Measurements from ENCODE around the gene ABHD17A. TPM values are rescaled to one million over a fixed set of nuclear protein-coding genes. Genes with fewer than 3 reads are reported as not detected.

ABHD17A gene
- total RNA-seq: 131 and 133 TPM in 2 replicates

DNA sequence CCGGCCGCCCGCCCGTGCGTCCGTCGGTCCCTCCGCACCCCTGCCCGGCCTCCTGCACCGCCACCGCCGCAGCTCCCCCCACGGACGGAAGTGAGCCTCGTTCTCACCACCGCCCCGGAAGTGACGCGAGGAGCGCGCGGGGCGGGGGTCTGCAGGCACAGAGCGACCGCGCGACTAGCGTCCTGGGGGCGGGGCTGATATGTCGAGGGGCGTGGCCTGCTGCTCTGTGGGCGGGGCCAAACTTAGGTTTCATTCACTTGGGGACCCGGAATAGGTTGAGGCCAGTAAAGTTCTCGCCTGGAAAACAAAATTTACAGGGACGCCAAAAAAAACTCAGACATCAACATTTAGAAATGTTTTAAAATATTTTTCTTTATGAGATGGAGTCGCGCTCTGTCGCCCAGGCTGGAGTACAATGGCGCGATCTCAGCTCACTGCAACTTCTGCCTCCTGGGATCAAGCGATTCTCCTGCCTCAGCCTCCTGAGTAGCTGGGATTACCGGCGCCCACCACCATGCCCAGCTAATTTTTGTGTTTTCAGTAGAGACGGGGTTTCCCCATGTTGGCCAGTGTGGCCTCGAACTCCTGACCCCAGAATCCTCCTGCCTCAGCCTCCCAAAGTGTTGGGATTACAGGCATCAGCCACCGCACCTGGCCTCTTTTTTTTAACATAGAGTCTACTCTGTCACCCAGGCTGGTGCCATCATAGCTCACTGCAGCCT, at the start of gene ABHD17A:
Gene ABHD17A, minus strand, starts transcription at position 99 of the 722 bp plus-strand sequence. CDS start 3,930 bp downstream, outside the sequence.

DNA sequence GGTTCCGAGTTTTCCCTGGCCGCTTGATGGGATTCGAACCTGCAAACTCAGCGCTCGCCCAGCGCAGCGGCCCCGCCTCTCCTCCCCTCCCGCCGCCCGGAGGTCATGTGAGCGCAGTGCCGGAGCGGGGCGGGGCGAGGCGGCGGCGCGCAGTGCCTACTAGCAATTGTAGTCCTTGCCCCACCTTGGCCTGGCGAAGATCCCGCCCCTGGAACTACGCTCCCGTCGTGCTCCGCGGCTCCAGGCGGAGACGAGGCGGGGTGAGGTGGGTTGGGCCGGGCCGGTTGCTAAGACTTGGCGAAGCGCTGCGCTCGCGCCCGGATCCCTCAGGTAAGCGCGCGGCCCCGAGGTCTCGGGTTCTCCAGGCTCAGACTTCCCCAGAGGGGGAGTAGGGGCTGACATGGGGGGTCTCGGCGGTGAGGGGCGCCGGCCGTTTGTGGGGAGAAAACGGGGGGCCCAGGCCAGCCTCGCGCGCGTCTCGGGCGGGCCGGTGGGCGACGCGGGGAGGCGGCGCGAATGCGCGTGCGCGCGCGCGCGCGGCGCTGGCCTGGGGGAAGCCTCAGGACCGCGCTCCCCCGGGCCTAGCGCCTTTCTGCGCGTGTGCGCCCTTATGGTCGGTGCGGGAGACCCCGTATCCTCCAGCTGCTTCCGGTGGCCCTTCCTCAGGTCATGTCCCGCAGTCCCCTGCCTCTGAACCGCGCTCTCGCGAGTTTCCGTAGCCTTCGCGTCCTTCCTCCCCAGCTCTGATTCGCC, 20.0 kb upstream of the ABHD17A start, which contains the start of the genes ADAT3 and SCAMP4:
Gene ADAT3, plus strand, starts transcription at position 290 of the 753 bp plus-strand sequence. CDS start 6,649 bp downstream, outside the sequence.
Gene SCAMP4, plus strand, starts transcription at position 290 of the 753 bp plus-strand sequence. CDS start 9,621 bp downstream, outside the sequence.

DNA sequence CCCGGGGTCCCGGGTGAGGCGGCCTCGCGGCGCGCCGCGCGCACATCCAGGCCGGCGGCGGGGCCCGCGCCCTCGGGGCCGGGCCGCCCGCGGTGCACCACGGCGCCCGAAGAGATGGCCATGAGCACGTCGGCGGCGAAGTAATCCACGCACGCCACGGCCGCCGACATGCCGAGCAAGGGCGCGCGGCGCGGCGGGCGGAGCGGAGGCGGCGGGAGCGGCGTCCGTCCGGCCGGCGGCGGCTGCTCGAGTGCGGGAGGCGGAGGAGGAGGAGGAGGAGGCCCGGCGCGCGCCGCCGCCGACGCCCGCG, 22.0 kb downstream of the ABHD17A start, which contains the start of gene KLF16:
Gene KLF16, minus strand, starts transcription at position 252 of the 310 bp plus-strand sequence. Its CDS starts 82 bp downstream, at position 170.

DNA sequence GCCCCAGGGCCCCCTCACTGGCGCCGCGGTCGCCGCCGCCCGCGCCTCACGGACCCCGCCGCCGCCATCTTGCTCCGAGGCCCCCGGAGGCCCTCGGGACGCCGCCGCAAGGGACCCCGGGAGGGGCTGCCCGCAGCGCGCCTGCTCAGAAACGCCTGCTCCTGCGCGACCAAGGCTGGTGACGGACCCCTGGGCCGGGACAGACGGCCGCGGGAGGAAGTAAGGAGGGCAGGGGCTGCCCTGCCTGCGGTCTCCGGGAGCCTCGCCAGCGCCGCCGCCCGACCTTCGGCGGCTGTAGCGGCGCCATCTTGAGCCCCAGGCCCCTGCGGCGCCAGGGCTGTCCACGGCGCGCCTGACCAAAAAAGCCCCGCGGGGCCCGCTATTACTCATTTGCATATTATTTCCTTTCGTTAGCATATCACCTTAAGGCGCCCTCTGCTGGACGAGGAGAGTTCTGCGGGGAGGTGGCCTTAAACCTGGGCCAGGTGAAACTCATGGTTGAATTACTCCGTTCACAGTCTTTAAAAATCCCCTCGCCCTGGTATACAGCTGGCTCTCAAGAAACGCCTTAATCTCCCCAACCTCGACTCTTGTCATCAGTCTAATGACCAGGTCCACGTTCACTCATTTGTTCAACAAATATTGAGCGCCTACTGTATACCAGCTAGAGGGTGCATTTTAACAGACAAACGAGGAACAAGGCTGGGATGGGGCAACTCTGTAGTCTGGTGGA, 36.7 kb downstream of the ABHD17A start, which contains the start of gene REXO1:
Gene REXO1, minus strand, starts transcription at position 85 of the 733 bp plus-strand sequence. CDS start 125 bp downstream, outside the sequence.

Other genes starting within 250 kb of the ABHD17A start
- 112 and 147 TPM in 2 replicates for gene TCF3, start 232.9 kb downstream of the ABHD17A start, total RNA-seq
- not detected in 2 replicates for gene ONECUT3, start 132.0 kb downstream of the ABHD17A start, total RNA-seq
- 0.49 and 1.6 TPM in 2 replicates for gene ATP8B3, start 73.2 kb downstream of the ABHD17A start, total RNA-seq
- gene REXO1, start 37.0 kb downstream of the ABHD17A start, total RNA-seq: 11.6 and 12.2 TPM in 2 replicates
- gene KLF16, start 21.9 kb downstream of the ABHD17A start, total RNA-seq: 19.4 and 22.3 TPM in 2 replicates
- 4.8 and 5.1 TPM in 2 replicates for gene ADAT3, start 19.9 kb upstream of the ABHD17A start, total RNA-seq
- 54.4 and 68.6 TPM in 2 replicates for gene SCAMP4, start 19.9 kb upstream of the ABHD17A start, total RNA-seq
- 76.0 and 79.1 TPM in 2 replicates for gene CSNK1G2, start 55.7 kb upstream of the ABHD17A start, total RNA-seq
- 61.7 and 66.2 TPM in 2 replicates for gene BTBD2, start 130.2 kb upstream of the ABHD17A start, total RNA-seq
- gene MKNK2, start 165.7 kb upstream of the ABHD17A start, total RNA-seq: 115 and 149 TPM in 2 replicates
- gene MOB3A, start 210.8 kb upstream of the ABHD17A start, total RNA-seq: 44.3 and 46.5 TPM in 2 replicates
- gene IZUMO4, start 211.4 kb upstream of the ABHD17A start, total RNA-seq: 0.70 and 1.1 TPM in 2 replicates

Data from hair follicular keratinocyte (primary cell).